ENCODE data around the gene CHST15.

Gene CHST15

DNA sequence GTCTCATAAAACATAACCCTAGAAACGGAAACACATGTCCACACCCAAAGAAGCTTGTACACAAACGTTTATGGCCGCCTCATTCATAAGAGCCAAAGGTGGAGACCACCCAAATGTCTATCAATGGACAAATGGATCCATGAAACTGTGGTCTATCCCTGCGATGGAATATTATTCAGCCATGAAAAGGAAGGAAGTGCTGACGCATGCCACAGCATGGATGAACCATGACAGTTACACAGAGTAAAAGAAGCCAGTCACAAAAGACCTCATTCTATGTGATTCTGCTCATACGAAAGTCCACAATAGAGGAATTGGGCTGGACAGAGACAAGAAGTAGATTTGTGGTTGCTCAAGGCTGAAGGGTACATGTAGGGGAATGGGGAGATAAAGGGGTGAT is 10.8 kb downstream of the CHST15 start:
- no peak for DNase-seq (ENCODE audit: low read depth in 2 of 2)

DNA sequence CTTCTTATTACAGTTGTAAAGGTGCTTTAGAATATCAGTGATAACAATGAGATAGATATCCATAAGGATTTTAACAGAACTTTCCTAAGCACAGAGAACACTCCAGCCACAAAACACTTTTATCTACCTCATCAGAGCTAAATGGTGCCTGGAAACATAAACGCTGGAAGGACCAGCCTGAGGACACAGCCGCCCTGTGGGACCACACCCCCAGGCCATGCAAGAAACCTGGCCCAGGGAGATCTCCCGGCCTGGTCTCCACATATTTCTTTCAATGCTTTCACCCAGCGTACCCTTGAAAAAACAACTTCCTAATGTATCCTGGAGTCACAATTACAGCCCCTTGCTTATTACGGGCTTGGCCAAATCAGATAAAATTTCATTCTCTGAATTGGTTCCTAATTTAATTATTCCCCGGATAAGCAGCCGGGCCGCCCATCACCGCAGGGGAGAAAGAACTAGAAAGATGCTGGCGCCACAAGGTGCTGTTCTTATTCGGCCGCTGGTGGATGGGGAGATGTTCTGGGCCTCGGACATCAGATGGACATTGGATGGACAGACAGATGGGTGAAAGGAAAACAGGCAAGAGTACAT is 11.8 kb downstream of the CHST15 start:
- DNase-seq (ENCODE audit: low read depth in 2 of 2), result no peak

DNA sequence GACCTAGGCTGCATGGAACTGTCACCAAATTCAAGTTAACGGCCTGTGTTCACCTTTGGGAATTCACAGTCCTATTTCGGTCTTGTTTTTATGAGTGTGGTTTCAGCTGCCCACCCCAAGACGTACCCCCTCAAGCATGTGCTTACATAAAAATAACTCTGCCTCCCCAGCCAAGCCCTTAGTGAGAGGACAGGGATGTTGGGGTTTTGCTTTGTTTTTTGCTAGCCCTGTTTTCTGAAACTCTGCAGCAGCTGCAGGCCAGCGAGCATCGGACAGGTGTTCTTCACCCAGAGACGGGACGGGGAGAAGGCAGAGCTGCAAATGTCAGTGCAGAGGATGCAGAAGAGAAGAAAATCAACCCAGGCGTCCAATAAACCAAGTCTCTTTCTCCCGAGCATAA is 13.5 kb downstream of the CHST15 start:
- no peak for DNase-seq (ENCODE audit: low read depth in 2 of 2)

- no peak for DNase-seq (ENCODE audit: low read depth in 2 of 2)
Observed at GRCh38 chr10:124078714-124079113, 14.7 kb downstream of the CHST15 start.

GRCh38 chr10:124078028-124078427 is 15.4 kb downstream of the CHST15 start:
- no peak for DNase-seq (ENCODE audit: low read depth in 2 of 2)

DNA sequence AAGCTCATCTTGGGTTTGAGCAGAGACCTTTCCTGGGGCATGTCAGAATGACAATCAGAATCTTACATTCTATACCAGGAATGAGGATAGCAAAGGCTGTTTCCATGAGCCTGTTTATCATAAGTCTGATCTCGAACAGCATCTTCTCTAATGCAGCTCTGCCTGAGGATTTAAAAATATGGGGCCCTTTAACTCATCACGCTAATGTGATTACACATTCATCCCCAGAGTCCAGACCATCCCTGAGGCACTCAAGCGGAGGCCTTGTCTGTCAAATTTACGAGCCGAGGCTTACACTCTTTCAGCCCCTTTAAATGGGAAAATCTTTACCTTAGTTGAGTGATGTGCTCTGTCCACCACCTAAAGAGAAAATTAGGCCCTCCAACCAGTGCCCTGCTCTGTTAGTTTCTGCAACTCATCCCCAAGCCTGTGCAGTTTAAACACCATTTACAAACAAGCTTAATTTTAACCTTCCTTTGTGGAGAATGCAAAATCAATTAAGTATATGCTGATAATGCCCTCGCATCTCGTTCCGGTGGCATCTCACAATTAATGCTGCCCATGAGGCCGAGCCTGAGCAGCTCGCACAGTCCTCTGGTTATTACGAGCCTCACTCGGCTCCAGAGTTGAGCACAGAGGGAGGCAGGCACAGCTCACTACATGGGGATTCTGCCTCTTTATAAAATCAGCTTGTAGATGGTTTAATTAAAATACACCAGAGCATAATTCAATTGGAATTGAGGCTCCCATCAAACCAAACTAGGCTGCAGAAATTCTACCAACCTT is 16.0 kb downstream of the CHST15 start:
- DNase-seq (ENCODE audit: low read depth in 2 of 2), result no peak

DNA sequence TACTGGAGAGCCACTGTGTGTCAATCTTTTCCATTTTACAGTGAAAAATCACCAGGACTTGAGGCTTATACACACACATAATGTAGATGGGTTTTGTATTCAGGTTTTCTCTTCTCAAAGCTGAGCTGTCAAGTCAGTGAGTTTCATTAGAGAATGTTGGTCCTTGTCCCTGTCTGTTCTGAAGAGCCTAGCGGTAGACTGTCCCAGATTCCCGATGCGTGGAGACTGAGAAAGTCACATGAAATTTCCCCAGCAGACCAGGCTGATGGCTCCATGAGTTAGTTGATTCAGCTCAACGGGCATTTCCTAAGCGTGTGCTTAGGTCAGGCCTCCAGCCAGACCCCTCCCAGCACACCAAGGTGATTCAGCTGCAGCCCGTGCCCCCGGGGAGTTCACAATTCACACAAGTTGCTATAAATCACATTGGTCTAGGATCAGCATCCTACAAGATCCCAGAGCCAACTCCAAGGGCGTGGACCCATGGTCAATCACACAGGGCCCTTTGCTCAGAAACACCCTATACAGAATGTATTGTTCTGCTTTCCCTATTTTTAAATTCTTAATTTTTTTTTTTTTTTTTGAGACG is 17.2 kb downstream of the CHST15 start:
- no peak for DNase-seq (ENCODE audit: low read depth in 2 of 2)

DNA sequence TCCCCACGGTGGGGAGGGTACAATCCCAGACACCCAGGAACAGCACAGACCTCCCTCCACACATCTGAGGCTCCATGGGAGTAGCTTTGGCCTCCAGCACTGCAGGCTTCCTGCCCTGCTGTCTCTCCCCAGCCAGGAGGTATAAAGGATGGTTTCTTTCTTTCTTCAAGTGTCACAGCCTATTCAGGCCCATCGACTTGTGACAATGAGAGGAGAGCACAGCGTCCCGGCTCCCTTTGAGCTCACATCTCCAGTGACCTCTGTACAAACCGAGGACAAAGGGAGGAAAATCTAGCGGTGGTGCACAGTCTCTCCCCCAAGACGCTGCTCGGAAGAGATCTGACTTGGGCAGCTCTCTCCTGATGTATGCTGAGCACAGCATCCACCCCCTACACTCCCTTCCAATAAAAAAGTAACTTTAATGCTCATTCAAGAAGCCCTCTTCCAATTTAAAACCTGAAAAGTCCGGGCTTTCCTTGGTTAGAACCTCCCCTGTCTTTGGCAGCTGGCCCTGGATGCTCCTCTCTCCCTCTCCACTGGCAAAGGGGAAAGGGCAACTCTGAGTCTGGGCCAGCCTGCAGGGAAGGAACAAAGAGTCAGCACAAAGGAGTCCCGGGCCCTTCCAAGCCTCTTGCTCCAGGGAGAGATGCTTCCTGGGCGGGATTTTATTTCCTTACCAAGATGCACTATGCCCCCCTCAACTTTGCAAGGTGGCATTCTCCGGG is 18.0 kb downstream of the CHST15 start:
- DNase-seq (ENCODE audit: low read depth in 2 of 2), result no peak

DNA sequence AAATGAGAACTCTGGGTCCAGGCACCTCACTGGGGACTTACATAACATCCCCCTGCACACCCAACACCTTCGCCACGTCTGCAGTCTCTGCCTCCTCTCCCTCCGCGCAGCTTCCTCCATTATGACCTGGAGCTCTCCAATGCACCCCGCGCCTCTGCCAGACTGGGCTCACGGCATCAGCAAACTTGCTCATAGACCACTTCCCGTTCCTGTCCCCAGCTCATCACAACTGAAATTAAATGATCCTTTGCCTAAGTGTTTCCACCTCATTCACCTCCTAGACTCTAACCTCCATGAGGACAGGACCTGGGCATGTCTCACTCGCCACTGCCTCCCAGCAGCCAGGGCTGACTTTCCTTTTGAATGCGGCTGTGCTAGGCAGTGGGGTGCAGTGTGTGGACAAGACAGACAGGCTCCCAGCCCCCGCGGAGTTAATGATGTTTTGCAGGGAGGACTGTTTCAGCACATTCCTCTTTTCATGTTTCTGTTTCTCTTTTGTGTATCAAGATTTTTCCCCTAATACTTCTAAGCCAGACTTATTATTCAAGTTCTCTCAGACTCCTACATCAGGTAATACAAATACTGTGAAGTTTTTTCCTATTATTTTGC is 18.8 kb downstream of the CHST15 start:
- DNase-seq (ENCODE audit: low read depth in 2 of 2), result no peak

- DNase-seq (ENCODE audit: low read depth in 2 of 2), result no peak
Observed at GRCh38 chr10:124073978-124074377, 19.4 kb downstream of the CHST15 start.

DNA sequence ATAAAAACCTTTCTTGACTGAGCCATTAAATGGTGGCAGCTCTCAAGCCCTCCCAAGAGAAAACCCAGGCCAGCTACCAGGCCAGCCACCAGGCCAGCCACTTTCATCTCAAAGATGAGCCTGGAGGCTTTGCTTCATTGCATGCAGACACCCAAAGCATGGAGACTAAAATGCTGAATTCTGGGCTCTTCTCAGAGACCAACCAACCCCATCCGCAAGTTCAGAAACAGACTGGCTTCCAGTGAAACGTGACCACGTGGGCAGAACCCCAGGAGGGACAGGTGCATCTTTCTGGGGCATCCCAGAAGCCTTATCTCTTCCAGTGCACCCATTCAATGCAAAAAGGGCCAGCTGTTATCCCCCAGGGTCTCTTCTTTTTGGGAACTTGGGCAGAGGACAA is 20.9 kb downstream of the CHST15 start:
- DNase-seq (ENCODE audit: low read depth in 2 of 2), result no peak

DNA sequence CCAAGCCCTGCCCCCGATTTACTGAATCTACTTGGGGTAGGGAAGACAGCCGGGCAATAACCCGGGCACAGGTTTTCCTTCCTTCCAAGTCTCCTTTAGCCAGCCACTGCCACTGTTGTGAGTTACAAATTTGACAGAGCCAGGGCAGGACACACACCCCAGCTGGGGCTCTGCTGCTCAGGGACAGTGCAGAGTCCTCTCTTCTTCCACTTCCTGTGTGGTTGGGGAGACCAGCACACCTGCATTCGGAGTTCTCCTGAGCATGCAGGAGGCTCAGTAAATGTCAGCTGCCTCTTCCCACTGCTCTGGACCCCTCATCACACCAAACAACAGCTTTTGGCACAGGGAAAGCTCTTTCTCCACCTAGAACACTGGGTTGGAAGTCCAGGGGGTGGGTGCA is 21.3 kb downstream of the CHST15 start:
- no peak for DNase-seq (ENCODE audit: low read depth in 2 of 2)

DNA sequence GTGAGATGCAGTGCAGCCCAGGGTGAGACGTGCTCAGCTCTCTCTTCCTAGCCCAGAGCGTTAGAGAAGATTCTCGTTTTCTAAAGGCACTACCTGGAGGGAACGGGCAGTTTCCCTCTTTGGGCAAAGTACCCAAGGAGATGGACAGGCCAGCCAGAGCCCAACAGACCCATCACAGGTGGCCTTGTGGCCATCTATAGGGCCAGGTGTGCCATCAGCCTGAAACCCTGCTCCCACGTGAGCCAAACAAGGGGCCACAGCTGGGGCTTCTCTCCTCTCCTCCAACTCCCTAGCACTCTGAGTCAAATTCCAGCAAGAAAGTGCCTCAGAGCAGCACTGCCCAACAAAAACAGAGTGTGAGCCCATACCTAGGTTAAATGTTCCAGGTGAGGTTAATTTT is 22.3 kb downstream of the CHST15 start:
- DNase-seq (ENCODE audit: low read depth in 2 of 2), result no peak

DNA sequence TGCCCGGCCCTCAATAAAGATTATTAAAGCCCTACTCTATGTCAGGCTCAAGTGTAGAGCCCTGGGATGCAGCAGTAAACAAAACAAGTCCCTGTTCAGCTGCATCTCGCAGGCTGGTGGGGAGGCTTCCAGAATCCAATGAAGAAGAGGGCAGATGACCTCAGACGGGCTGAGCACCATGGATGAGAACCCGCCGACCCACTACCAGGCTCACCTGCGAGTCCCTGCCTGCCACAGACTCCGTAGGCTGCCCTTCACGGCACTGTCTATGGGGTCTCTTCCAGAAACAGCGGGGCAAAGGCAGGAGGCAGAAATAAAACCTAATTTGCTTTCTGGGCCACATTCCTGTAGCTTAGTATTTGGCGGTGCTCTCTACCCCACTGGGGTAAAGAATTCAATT is 22.7 kb downstream of the CHST15 start:
- no peak for DNase-seq (ENCODE audit: low read depth in 2 of 2)

DNA sequence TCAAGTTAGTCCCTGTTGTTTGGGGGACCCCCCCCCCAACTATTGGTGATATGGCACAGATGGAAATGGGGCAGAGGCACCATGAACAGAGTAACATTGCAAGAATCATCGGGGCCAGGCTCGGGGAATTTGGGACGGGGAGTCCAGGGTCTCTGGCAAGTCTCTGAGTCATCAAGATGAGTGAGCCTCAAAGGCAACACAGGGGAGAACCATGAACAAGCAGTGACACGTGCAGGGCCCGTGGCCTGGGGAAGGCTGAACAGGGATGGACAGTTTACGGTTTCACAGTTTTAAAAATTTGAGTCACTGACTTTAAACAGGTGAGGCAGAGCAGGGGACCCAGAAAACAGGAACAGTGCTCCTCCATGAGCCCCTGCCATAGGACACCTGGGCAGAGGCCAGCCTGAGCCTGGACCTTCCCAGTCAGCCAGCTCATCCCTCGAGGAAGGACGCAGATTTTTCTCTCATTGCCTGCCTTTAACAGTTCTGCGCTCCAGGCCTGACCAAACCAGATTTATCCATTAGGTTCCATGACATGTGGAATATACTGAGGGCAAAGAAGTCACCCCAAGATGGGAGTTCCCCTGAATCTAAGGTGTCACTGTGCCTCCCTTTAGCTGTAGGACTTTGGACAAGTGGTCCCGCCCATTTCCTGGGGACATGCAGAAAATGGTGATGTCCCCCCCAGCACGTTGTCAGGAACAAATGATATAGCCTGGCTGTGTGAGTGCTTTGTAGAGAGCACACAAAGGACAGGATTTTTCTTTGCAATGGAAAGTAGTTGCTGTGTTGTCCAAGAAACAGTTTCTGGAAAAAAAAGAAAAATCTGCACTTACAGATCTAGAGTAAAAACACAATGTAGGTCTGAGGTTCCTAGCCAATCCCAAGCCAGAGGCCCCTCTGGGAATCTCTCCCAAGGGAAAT is 23.8 kb downstream of the CHST15 start:
- DNase-seq (ENCODE audit: low read depth in 2 of 2), result no peak

- DNase-seq (ENCODE audit: low read depth in 2 of 2), result no peak
Observed at GRCh38 chr10:124068929-124069328, 24.5 kb downstream of the CHST15 start.

DNA sequence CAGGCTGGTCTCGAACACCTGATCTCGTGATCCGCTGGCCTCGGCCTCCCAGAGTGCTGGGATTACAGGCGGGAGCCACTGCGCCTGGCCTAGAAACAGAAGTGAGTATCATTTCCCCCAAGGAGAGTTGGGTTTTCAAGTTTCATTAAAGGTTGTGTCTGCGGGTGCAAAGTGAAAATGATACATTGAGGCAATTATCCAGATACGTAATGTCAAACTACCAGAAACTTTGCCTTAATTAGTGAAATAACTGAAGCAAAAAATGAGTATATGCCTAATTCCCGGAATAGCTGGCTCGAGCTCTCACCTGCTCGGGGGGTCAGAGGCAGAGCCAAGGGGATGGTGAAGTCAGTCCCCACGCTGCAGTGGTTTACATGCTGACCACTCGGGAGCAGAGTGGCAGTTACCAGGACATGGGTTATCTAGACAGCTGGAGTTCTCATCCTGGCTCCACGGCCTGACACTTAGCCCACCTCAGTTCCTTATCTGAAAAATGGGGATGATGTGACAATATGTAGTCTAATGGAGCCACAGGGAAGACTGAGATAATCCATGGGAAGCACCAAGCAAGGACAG is 25.5 kb downstream of the CHST15 start:
- DNase-seq (ENCODE audit: low read depth in 2 of 2), result no peak

DNA sequence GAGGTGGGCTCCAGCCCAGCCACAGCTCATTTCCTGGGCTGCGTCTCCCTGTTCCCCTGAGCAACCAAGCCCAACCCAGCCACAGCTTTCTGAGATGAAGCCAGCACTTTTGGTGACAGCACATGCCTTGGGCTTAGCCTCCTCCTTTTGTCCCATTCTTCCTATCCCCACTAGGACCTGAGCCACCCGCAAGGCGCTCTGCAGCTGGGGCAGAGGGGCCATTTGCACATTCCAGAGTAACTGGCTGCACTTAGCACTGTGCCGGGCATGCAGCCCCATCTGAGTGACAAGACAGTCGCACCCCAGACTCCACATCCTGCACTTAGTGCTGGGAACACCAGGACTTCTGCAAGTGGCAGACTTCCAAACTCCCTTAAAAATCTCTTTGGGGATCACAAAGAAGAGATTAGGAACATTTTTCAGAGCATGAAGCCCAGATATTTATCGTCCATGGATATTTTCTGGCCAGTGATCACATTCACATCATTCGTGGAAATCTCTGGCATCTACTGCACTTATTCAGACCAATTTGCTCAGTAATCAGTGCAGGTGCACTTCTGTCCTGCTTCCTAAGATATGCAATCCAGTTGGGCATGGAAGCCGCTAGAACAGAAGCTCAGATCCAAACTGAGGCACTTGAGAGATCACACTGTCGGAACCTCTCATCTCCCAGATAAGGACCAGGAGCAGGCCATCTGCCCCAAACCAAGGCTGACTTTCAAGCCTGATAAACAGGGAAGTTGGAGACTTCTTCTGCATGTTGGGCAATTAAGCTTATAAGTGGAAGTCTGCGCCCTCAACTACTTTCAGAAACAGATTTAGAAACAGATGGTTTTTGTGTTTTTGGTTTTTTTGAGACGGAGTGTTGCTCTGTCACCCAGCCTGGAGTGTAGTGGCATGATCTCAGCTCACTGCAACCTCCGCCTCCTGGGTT is 26.4 kb downstream of the CHST15 start:
- no peak for DNase-seq (ENCODE audit: low read depth in 2 of 2)

GRCh38 chr10:124066126-124066700 is 27.2 kb downstream of the CHST15 start:
- no peak for DNase-seq (ENCODE audit: low read depth in 2 of 2)

All from activated CD4-positive, alpha-beta T cell treated with anti-CD3 and anti-CD28 coated beads for 24 hours (primary cell).